Neural progenitor cell (in vitro differentiated cells): ENCODE results near the gene SLC13A4.

ENCODE experiments used
- CTCF ChIP-seq: fragments of 200-600 bp; sonication (generic); IDR thresholded peaks from 2 replicates; pipeline ENCODE4 v1.5.1; 2017; ENCODE audit warnings: antibody characterized with exemption, mild to moderate bottlenecking
- EZH2 ChIP-seq: fragments of 200-600 bp; sonication (generic); IDR thresholded peaks from 2 replicates; pipeline ENCODE4 v1.6.1; 2017; ENCODE audit warnings: antibody characterized with exemption, mild to moderate bottlenecking, moderate library complexity
- EZH2phosphoT487 ChIP-seq: fragments of 200-600 bp; sonication (generic); IDR thresholded peaks from 2 replicates; pipeline ENCODE4 v1.6.1; 2017; ENCODE audit warnings: antibody characterized with exemption

- TF ChIP-seq CTCF (no peak), EZH2phosphoT487 (no peak), EZH2 (no peak)
Observed at GRCh38 chr7:135753616-135754413, 25.8 kb upstream of the SLC13A4 start.
